ENCODE measurements around the gene NPIPB6.

The NPIPB6 gene

DNA sequence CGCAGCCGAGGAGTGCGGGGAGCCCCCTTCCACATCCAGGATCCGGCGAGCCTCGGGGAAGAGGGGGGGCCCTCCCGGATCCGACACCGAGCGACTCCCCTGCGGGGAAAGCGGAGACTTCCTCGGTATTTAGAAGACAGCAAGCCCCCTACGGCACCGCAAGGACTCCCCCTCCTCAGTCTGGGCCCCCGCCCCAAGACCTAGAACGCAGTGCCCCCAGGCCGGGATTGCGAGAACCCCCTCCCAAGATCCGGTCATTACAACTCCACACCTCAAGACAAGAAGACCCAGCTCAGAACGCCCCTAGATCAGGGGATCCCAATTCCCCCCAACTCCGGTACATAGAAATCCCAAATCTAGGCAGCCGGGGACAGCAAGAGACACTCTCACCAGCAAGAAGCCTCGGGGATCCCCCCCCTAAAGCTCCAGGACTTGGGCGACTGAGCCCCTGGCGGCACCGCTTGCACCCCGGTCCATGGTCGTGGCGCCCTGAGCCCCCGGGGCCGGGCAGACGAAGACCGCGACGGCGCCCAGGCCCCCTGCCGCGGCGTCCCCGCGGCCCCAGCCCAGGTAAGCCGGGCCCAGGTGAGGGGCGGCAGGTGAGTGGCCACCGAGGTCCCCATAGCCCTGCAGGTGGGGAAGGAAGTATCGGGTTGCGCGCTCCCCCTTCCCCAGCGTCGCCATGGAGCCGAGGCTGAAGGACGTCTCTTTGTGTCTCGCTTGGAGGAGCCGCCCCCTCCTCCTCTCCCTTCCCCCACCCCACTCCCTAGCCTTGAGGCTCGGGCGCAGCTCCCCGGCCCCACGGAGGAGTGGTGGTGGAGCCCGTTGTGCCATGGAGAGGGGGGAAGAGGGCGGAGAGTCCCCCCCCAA lies 70.3 kb downstream of the NPIPB6 start:
- peak overlapping the region; percentile 90 for H3K4me3 Mint-ChIP-seq
- H3K9me3 Mint-ChIP-seq = no peaks in the 10 kb centered on the region
- H3K27me3 Mint-ChIP-seq = no peaks in the 10 kb centered on the region
- peak overlapping the region; percentile 88 for H3K27ac Mint-ChIP-seq
- H3K4me1 Mint-ChIP-seq = peaks cover 76% of the 10 kb centered on the region
- no peaks in the 10 kb centered on the region for H3K36me3 Mint-ChIP-seq
